ENCODE measurements around the gene SNX25. TPM values are rescaled to one million over a fixed set of nuclear protein-coding genes. Genes with fewer than 3 reads are reported as not detected.

SNX25 gene
- total and polyA plus RNA-seq, 4 donors, result 2.8 to 13.9 (median 5.0) TPM

DNA sequence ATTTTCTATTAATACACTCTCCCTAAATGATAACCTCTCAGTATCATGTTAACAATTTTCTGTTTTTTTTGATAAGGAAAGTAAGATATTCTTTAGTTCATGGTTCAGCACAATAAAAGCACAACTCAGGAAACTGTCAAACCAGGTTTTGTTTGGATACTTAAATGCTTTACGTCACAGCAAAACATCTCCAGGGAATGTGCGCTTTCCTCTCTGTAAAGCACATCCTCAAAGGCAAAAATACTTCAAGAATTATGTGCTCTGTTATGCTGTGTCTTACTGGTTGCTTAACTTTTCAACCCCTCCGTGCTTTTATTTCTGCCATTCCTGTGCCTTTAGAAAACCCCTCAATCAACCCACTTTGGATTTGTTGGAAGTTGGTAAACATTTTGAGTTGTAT, 27.8 kb downstream of the SNX25 start:
- no peak overlapping the region for H3K27ac ChIP-seq (ENCODE audit: low read depth in 1 of 2, low read length in 2 of 2)
- no peak overlapping the region for H3K4me3 ChIP-seq (ENCODE audit: low read depth in 1 of 3, low read length in 3 of 3)
- WGBS, result 86% methylated on average over 3 of the region's 3 CpGs
- peaks cover 0 to 4% (median under 1%) of the 10 kb centered on the region in 4 donors for H3K4me1 ChIP-seq (ENCODE audit: control insufficient read depth in 4 of 4, insufficient read depth in 4 of 4, low read length in 3 of 4)
- H3K9ac ChIP-seq (ENCODE audit: low read depth in 1 of 2, low read length in 2 of 2), result no peak overlapping the region
- no peak for DNase-seq (ENCODE audit: low spot score)
- TF ChIP-seq, protein P1, sequence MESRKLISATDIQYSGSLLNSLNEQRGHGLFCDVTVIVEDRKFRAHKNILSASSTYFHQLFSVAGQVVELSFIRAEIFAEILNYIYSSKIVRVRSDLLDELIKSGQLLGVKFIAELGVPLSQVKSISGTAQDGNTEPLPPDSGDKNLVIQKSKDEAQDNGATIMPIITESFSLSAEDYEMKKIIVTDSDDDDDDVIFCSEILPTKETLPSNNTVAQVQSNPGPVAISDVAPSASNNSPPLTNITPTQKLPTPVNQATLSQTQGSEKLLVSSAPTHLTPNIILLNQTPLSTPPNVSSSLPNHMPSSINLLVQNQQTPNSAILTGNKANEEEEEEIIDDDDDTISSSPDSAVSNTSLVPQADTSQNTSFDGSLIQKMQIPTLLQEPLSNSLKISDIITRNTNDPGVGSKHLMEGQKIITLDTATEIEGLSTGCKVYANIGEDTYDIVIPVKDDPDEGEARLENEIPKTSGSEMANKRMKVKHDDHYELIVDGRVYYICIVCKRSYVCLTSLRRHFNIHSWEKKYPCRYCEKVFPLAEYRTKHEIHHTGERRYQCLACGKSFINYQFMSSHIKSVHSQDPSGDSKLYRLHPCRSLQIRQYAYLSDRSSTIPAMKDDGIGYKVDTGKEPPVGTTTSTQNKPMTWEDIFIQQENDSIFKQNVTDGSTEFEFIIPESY (IDR thresholded peaks at IDR 0.05), result no peak
- no peaks in the 10 kb centered on the region for H3K27me3 ChIP-seq (ENCODE audit: control insufficient read depth in 4 of 4, insufficient read depth in 4 of 4, low read length in 3 of 4)
- H3K9me3 ChIP-seq (ENCODE audit: control insufficient read depth in 4 of 4, low read length in 3 of 4), result peaks cover 0 to 2% (median 0%) of the 10 kb centered on the region in 4 donors
- H3K36me3 ChIP-seq (ENCODE audit: control insufficient read depth in 4 of 4, insufficient read depth in 3 of 4, low read depth in 1 of 4, low read length in 3 of 4), result no peaks in the 10 kb centered on the region

DNA sequence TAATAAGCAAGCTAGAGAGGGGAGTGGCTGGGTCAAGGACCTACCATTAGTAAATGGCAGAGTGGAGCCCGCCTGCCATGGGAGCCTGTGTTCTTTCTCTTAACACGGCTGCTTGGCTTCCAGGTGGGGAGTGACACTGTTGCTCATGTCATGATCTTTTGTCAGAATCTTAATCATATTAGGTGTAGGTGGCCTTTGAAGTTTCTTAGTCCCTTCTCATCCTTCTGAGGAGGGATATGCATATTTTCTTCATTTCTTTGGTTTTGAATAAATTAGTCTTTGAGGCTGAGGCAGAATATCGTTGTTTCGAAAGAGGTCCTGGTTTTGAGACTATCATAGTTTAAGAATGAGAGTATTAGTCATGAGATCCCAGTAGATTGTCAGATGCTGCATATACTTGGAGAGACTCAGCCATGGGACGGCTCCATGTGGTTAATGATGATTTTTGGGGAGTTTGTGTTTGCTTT, 28.9 kb downstream of the SNX25 start:
- Histone ChIP-seq H3K27me3 (ENCODE audit: control insufficient read depth in 4 of 4, insufficient read depth in 4 of 4, low read length in 3 of 4) (no peaks in the 10 kb centered on the region), H3K9ac (ENCODE audit: low read depth in 1 of 2, low read length in 2 of 2) (no peak overlapping the region), H3K27ac (ENCODE audit: low read depth in 1 of 2, low read length in 2 of 2) (no peak overlapping the region), H3K4me3 (ENCODE audit: low read depth in 1 of 3, low read length in 3 of 3) (no peak overlapping the region), H3K9me3 (ENCODE audit: control insufficient read depth in 4 of 4, low read length in 3 of 4) (peaks cover 0 to 2% (median 0%) of the 10 kb centered on the region in 4 donors), H3K36me3 (ENCODE audit: control insufficient read depth in 4 of 4, insufficient read depth in 3 of 4, low read depth in 1 of 4, low read length in 3 of 4) (no peaks in the 10 kb centered on the region), H3K4me1 (ENCODE audit: control insufficient read depth in 4 of 4, insufficient read depth in 4 of 4, low read length in 3 of 4) (peaks cover 0 to 4% (median under 1%) of the 10 kb centered on the region in 4 donors)
- TF ChIP-seq NR2F2 (IDR thresholded peaks at IDR 0.05), result no peak
- TF ChIP-seq EGR1 (IDR thresholded peaks at IDR 0.05; ENCODE audit: low read depth in 2 of 2), result no peak
- no peak for TF ChIP-seq GABPA (IDR thresholded peaks at IDR 0.05 in 1 of 2, conservative IDR thresholded peaks at IDR 0.05 in 1 of 2)
- no peak for TF ChIP-seq HNF4G (IDR thresholded peaks at IDR 0.05)
- TF ChIP-seq SP1 (IDR thresholded peaks at IDR 0.05), result no peak
- TF ChIP-seq RAD21 (IDR thresholded peaks at IDR 0.05), result no peak
- TF ChIP-seq HNF4A (conservative IDR thresholded peaks at IDR 0.05), result no peak
- TF ChIP-seq, protein P2, sequence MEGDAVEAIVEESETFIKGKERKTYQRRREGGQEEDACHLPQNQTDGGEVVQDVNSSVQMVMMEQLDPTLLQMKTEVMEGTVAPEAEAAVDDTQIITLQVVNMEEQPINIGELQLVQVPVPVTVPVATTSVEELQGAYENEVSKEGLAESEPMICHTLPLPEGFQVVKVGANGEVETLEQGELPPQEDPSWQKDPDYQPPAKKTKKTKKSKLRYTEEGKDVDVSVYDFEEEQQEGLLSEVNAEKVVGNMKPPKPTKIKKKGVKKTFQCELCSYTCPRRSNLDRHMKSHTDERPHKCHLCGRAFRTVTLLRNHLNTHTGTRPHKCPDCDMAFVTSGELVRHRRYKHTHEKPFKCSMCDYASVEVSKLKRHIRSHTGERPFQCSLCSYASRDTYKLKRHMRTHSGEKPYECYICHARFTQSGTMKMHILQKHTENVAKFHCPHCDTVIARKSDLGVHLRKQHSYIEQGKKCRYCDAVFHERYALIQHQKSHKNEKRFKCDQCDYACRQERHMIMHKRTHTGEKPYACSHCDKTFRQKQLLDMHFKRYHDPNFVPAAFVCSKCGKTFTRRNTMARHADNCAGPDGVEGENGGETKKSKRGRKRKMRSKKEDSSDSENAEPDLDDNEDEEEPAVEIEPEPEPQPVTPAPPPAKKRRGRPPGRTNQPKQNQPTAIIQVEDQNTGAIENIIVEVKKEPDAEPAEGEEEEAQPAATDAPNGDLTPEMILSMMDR (IDR thresholded peaks at IDR 0.05; ENCODE audit: low read depth, low read length, missing input control), result no peak
- no peak for DNase-seq (ENCODE audit: low spot score)
- WGBS, result 96% methylated on average over 5 of the region's 5 CpGs

DNA sequence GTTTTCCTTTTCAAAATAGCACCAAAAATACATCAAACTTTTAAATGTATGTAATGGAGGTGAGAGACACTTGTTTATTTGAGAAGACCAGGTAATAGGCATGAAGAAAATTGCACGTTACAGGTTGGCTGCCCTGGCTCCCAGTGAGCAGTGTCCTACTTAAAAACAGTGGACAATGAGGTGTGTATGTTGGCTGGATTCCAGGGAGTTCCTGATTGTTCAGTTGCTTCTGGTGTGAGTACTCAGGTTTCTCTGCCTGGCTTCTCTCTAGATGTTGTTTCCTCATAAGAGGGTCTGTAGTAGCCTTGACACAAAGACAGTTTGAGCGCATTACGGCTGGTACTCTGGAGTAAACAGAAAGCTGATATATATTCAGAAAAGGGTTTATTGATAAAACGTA, 29.4 kb downstream of the SNX25 start:
- no peaks in the 10 kb centered on the region for H3K27me3 ChIP-seq (ENCODE audit: control insufficient read depth in 4 of 4, insufficient read depth in 4 of 4, low read length in 3 of 4)
- H3K27ac ChIP-seq (ENCODE audit: low read depth in 1 of 2, low read length in 2 of 2), result no peak overlapping the region
- peaks cover 0 to 4% (median under 1%) of the 10 kb centered on the region in 4 donors for H3K4me1 ChIP-seq (ENCODE audit: control insufficient read depth in 4 of 4, insufficient read depth in 4 of 4, low read length in 3 of 4)
- DNase-seq (ENCODE audit: low spot score), result no peak
- H3K9ac ChIP-seq (ENCODE audit: low read depth in 1 of 2, low read length in 2 of 2), result no peak overlapping the region
- 86% methylated on average over 4 of the region's 4 CpGs for WGBS
- no peaks in the 10 kb centered on the region for H3K36me3 ChIP-seq (ENCODE audit: control insufficient read depth in 4 of 4, insufficient read depth in 3 of 4, low read depth in 1 of 4, low read length in 3 of 4)
- H3K4me3 ChIP-seq (ENCODE audit: low read depth in 1 of 3, low read length in 3 of 3), result no peak overlapping the region
- peaks cover 0 to 2% (median 0%) of the 10 kb centered on the region in 4 donors for H3K9me3 ChIP-seq (ENCODE audit: control insufficient read depth in 4 of 4, low read length in 3 of 4)
- no peak for TF ChIP-seq EGR1 (IDR thresholded peaks at IDR 0.05; ENCODE audit: low read depth in 2 of 2)
- TF ChIP-seq JUND (IDR thresholded peaks at IDR 0.05), result no peak
- no peak for TF ChIP-seq GABPA (IDR thresholded peaks at IDR 0.05 in 1 of 2, conservative IDR thresholded peaks at IDR 0.05 in 1 of 2)
- TF ChIP-seq, protein P3, sequence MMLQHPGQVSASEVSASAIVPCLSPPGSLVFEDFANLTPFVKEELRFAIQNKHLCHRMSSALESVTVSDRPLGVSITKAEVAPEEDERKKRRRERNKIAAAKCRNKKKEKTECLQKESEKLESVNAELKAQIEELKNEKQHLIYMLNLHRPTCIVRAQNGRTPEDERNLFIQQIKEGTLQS (IDR thresholded peaks at IDR 0.05), result no peak
- TF ChIP-seq YY1 (IDR thresholded peaks at IDR 0.05), result no peak
- TF ChIP-seq, protein P4, sequence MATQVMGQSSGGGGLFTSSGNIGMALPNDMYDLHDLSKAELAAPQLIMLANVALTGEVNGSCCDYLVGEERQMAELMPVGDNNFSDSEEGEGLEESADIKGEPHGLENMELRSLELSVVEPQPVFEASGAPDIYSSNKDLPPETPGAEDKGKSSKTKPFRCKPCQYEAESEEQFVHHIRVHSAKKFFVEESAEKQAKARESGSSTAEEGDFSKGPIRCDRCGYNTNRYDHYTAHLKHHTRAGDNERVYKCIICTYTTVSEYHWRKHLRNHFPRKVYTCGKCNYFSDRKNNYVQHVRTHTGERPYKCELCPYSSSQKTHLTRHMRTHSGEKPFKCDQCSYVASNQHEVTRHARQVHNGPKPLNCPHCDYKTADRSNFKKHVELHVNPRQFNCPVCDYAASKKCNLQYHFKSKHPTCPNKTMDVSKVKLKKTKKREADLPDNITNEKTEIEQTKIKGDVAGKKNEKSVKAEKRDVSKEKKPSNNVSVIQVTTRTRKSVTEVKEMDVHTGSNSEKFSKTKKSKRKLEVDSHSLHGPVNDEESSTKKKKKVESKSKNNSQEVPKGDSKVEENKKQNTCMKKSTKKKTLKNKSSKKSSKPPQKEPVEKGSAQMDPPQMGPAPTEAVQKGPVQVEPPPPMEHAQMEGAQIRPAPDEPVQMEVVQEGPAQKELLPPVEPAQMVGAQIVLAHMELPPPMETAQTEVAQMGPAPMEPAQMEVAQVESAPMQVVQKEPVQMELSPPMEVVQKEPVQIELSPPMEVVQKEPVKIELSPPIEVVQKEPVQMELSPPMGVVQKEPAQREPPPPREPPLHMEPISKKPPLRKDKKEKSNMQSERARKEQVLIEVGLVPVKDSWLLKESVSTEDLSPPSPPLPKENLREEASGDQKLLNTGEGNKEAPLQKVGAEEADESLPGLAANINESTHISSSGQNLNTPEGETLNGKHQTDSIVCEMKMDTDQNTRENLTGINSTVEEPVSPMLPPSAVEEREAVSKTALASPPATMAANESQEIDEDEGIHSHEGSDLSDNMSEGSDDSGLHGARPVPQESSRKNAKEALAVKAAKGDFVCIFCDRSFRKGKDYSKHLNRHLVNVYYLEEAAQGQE (IDR thresholded peaks at IDR 0.05), result no peak
- TF ChIP-seq, protein P1 (IDR thresholded peaks at IDR 0.05), result no peak
- no peak for TF ChIP-seq FOXA1 (IDR thresholded peaks at IDR 0.05)
- TF ChIP-seq, protein P2 (IDR thresholded peaks at IDR 0.05; ENCODE audit: low read depth, low read length, missing input control), result no peak
- no peak for TF ChIP-seq NR2F2 (IDR thresholded peaks at IDR 0.05)
- no peak for TF ChIP-seq RXRA (IDR thresholded peaks at IDR 0.05)
- no peak for TF ChIP-seq SP1 (IDR thresholded peaks at IDR 0.05)

All from liver (tissue), 9 donors.